Measurements from ENCODE around the gene GPC4.

DNA sequence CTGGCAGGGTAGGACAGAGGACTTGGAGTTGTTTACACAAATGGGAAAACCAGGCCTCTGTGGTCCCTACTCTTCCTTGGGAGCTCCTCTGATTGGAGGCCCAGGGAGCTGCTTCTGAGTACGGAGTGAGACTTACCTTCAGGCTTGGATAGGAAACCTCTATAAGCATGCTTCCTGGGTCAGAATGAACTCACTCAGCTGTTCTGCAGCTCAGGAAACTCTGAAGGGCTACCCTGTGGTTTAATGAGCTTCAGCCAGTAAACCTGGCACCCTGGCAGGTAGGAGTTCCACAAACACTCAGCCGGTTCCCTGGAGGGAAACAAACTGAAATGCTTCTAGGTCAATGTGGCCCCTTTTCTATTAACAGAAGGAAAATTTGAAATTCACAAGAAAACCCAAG lies 146.1 kb downstream of the GPC4 start:
- no peak for TF ChIP-seq CTCF (conservative IDR thresholded peaks at IDR 0.05 in 1 of 2, IDR thresholded peaks at IDR 0.05 in 1 of 2; ENCODE audit: low read depth in 1 of 2, low read length in 2 of 2)
- no peak for TF ChIP-seq EZH2 (IDR thresholded peaks at IDR 0.05; ENCODE audit: low read length, missing control alignments)

All from fibroblast of lung (primary cell).